ENCODE data around the gene PLEKHB1. TPM values are rescaled to one million over a fixed set of nuclear protein-coding genes. Genes with fewer than 3 reads are reported as not detected.

Gene PLEKHB1
- total and polyA plus RNA-seq, 2 experiments from 2014 or later = not detected

GRCh38 chr11:73693899-73694525 is 47.6 kb downstream of the PLEKHB1 start:
- H3K27me3 ChIP-seq (replicated peaks; ENCODE audit: insufficient read depth) = no peaks in the 10 kb centered on the region
- no peak overlapping the region for H3K4me2 ChIP-seq (ENCODE audit: unreplicated experiment)
- no peak overlapping the region for H2AFZ ChIP-seq
- no peaks in the 10 kb centered on the region for H3K9me2 ChIP-seq (ENCODE audit: insufficient read depth)
- H3K36me3 ChIP-seq (ENCODE audit: low read depth) = peaks cover 19% of the 10 kb centered on the region; the same call in 1 of the 2 replicates
- in situ Hi-C loops (cut with MboI) = no loop called here
- H4K20me1 ChIP-seq (ENCODE audit: insufficient read depth) = no peaks in the 10 kb centered on the region
- no peak overlapping the region for H3K9ac ChIP-seq
- H3K4me1 ChIP-seq (ENCODE audit: insufficient read depth) = no peaks in the 10 kb centered on the region
- H3K79me2 ChIP-seq (ENCODE audit: insufficient read depth) = peaks cover 27% of the 10 kb centered on the region; the same call in 1 of the 2 replicates
- no peak for TF ChIP-seq EZH2 (IDR thresholded peaks at IDR 0.05; ENCODE audit: insufficient read depth, poor library complexity, severe bottlenecking)
- no peak for TF ChIP-seq EZH2phosphoT487 (IDR thresholded peaks at IDR 0.05; ENCODE audit: insufficient read depth, low read depth)
- WGBS, 2 experiments (ENCODE audit: low coverage in 1 of 2, low lambda C conversion rate in 2 of 2, missing lambda C conversion rate in 2 of 2) = 84 to 89% methylated on average over 4 of the region's 4 CpGs
- no peak overlapping the region for H3K4me3 ChIP-seq
- no peak for DNase-seq
- no peaks in the 10 kb centered on the region for H3K9me3 ChIP-seq (ENCODE audit: low read depth)
- H3F3A ChIP-seq (ENCODE audit: insufficient read depth) = peaks cover 11% of the 10 kb centered on the region
- H3K27ac ChIP-seq = no peak overlapping the region

GRCh38 chr11:73705053-73705452 is 58.7 kb downstream of the PLEKHB1 start:
- Histone ChIP-seq H4K20me1 (ENCODE audit: insufficient read depth) (0 out of 2 replicates have a peak, but pooled peaks cover 4% of the 10 kb centered on the region), H3K27ac (no peak overlapping the region), H3K9me2 (ENCODE audit: insufficient read depth) (no peaks in the 10 kb centered on the region), H3F3A (ENCODE audit: insufficient read depth) (peaks cover 9% of the 10 kb centered on the region; the same call in 1 of the 2 replicates), H3K9ac (no peak overlapping the region), H3K36me3 (ENCODE audit: low read depth) (peaks cover 60% of the 10 kb centered on the region), H3K79me2 (ENCODE audit: insufficient read depth) (peaks cover 41% of the 10 kb centered on the region), H3K4me2 (ENCODE audit: unreplicated experiment) (no peak overlapping the region), H3K4me1 (ENCODE audit: insufficient read depth) (no peaks in the 10 kb centered on the region), H2AFZ (no peak overlapping the region), H3K27me3 (replicated peaks; ENCODE audit: insufficient read depth) (no peaks in the 10 kb centered on the region), H3K4me3 (no peak overlapping the region), H3K9me3 (ENCODE audit: low read depth) (no peaks in the 10 kb centered on the region)
- DNase-seq = no peak
- TF ChIP-seq EZH2 (IDR thresholded peaks at IDR 0.05; ENCODE audit: insufficient read depth, poor library complexity, severe bottlenecking) (no peak), EZH2phosphoT487 (IDR thresholded peaks at IDR 0.05; ENCODE audit: insufficient read depth, low read depth) (no peak)
- in situ Hi-C loops (cut with MboI) = no loop called here
- 91 to 92% methylated on average over 1 of the region's 1 CpG for WGBS, 2 experiments (ENCODE audit: low coverage in 1 of 2, low lambda C conversion rate in 2 of 2, missing lambda C conversion rate in 2 of 2)

- H3K36me3 ChIP-seq (ENCODE audit: low read depth) = peaks cover 68% of the 10 kb centered on the region
- WGBS, 2 experiments (ENCODE audit: low coverage in 1 of 2, low lambda C conversion rate in 2 of 2, missing lambda C conversion rate in 2 of 2) = 79% methylated on average over 3 of the region's 3 CpGs
These were observed 64.6 kb downstream of the PLEKHB1 start for GRCh38 chr11:73710964-73711363.

More at GRCh38 chr11:73710964-73711363, 64.6 kb downstream of the PLEKHB1 start:
- no peak for DNase-seq
- no peak overlapping the region for H3K4me2 ChIP-seq (ENCODE audit: unreplicated experiment)
- H3K9me3 ChIP-seq (ENCODE audit: low read depth) = no peaks in the 10 kb centered on the region
- H3K4me1 ChIP-seq (ENCODE audit: insufficient read depth) = no peaks in the 10 kb centered on the region
- H3K9me2 ChIP-seq (ENCODE audit: insufficient read depth) = no peaks in the 10 kb centered on the region
- 0 out of 2 replicates have a peak, but pooled peaks cover 4% of the 10 kb centered on the region for H4K20me1 ChIP-seq (ENCODE audit: insufficient read depth)
- H3K4me3 ChIP-seq = no peak overlapping the region
- no peak overlapping the region for H2AFZ ChIP-seq
- no peak overlapping the region for H3K9ac ChIP-seq
- H3F3A ChIP-seq (ENCODE audit: insufficient read depth) = peaks cover 16% of the 10 kb centered on the region; the same call in 1 of the 2 replicates
- H3K27me3 ChIP-seq (replicated peaks; ENCODE audit: insufficient read depth) = no peaks in the 10 kb centered on the region
- in situ Hi-C loops (cut with MboI) = no loop called here
- TF ChIP-seq EZH2phosphoT487 (IDR thresholded peaks at IDR 0.05; ENCODE audit: insufficient read depth, low read depth) = no peak
- TF ChIP-seq EZH2 (IDR thresholded peaks at IDR 0.05; ENCODE audit: insufficient read depth, poor library complexity, severe bottlenecking) = no peak
- no peak overlapping the region for H3K27ac ChIP-seq
- peaks cover 77% of the 10 kb centered on the region for H3K79me2 ChIP-seq (ENCODE audit: insufficient read depth)

Other genes starting within 250 kb of the PLEKHB1 start
- 26.4 and 26.7 TPM in 2 replicates for gene FAM168A, start 48.5 kb upstream of the PLEKHB1 start, total RNA-seq (2014; rRNA removed; shearing (Covaris generic))
- gene FAM168A, start 48.5 kb upstream of the PLEKHB1 start, polyA plus RNA-seq (2016; fragmentation: Nextera tagmentation; extraction: Ambion mirVana) = 8.2 and 9.1 TPM in 2 replicates
- 123 and 147 TPM in 2 replicates for gene RAB6A, start 114.5 kb downstream of the PLEKHB1 start, total RNA-seq (2014; rRNA removed; shearing (Covaris generic))
- 145 and 151 TPM in 2 replicates for gene RAB6A, start 114.5 kb downstream of the PLEKHB1 start, polyA plus RNA-seq (2016; fragmentation: Nextera tagmentation; extraction: Ambion mirVana)
- 21.4 and 35.0 TPM in 2 replicates for gene MRPL48, start 141.3 kb downstream of the PLEKHB1 start, total RNA-seq (2014; rRNA removed; shearing (Covaris generic))
- gene MRPL48, start 141.3 kb downstream of the PLEKHB1 start, polyA plus RNA-seq (2016; fragmentation: Nextera tagmentation; extraction: Ambion mirVana) = 39.4 and 40.1 TPM in 2 replicates
- 67.7 and 79.0 TPM in 2 replicates for gene COA4, start 230.3 kb downstream of the PLEKHB1 start, total RNA-seq (2014; rRNA removed; shearing (Covaris generic))
- gene COA4, start 230.3 kb downstream of the PLEKHB1 start, polyA plus RNA-seq (2016; fragmentation: Nextera tagmentation; extraction: Ambion mirVana) = 78.5 and 84.0 TPM in 2 replicates
- gene PAAF1, start 230.4 kb downstream of the PLEKHB1 start, total RNA-seq (2014; rRNA removed; shearing (Covaris generic)) = 6.2 and 6.7 TPM in 2 replicates
- 24.1 and 27.2 TPM in 2 replicates for gene PAAF1, start 230.4 kb downstream of the PLEKHB1 start, polyA plus RNA-seq (2016; fragmentation: Nextera tagmentation; extraction: Ambion mirVana)

All from GM23248 (cell line).